Left lung (tissue), 10 donors: ENCODE data around the gene ITPK1. TPM values are rescaled to one million over a fixed set of nuclear protein-coding genes. Genes with fewer than 3 reads are reported as not detected.
A peak's percentile ranks its signal among the peaks of the same experiment; 100 is the strongest.

Experiments
- ATAC-seq: fragments of 200-7000 bp; cut with Tn5 transposase; one replicate; pipeline ENCODE4 v1.9.1; 2020; ENCODE audit warnings: moderate library complexity
- DNase-seq, 4 donors: peaks; one replicate each; pipeline ENCODE4 v3.0.0-alpha.2; 2013 to 2020
- H3K27ac ChIP-seq, 2 donors: fragments of 200-600 bp; sonication (generic) in 1 of 2; one replicate each; pipeline versions ENCODE4 v1.5.0 to v1.8.0; 2020 to 2021
- H3K27me3 ChIP-seq, 2 donors: fragments of 200-600 bp; sonication (generic) in 1 of 2; one replicate each; pipeline versions ENCODE4 v1.5.0 to v1.8.0; 2020 to 2021
- H3K36me3 ChIP-seq, 2 donors: fragments of 200-600 bp; sonication (generic) in 1 of 2; one replicate each; pipeline versions ENCODE4 v1.5.0 to v1.8.0; 2020 to 2021
- H3K4me1 ChIP-seq, 2 donors: fragments of 200-600 bp; one replicate each; pipeline ENCODE4 v1.8.0; 2021
- H3K4me3 ChIP-seq, 2 donors: fragments of 200-600 bp; sonication (generic) in 1 of 2; one replicate each; pipeline versions ENCODE4 v1.5.0 to v1.8.0; 2020 to 2021; ENCODE audit warnings: mild to moderate bottlenecking in 1 of 2
- H3K9me3 ChIP-seq, 2 donors: fragments of 200-600 bp; sonication (generic) in 1 of 2; one replicate each; pipeline versions ENCODE4 v1.5.0 to v1.8.0; 2020 to 2021
- CTCF ChIP-seq, 2 donors: fragments of 200-600 bp; sonication (generic) in 1 of 2; IDR thresholded peaks; one replicate each; pipeline versions ENCODE4 v1.5.0 to v1.8.0; 2021; ENCODE audit warnings: antibody characterized with exemption in 2 of 2
- intact Hi-C, 2 donors: fragments of 100-400 bp; cut with DNase I; formaldehyde crosslinking; loops; one replicate each; pipeline versions ENCODE4 v1.11.2 to v1.14.2; 2022
- polyA plus RNA-seq, 6 donors: library from polyadenylated mRNA; unstranded; fragments of 120-200 nt; gene quantifications; one replicate each; pipeline ENCODE4 v1.2.1, GENCODE V29; 2013; ENCODE audit not compliant: insufficient read length in 6 of 6
- total RNA-seq, 2 donors: library from RNA; stranded (reverse); fragmentation: NEBNext Ultra II Directional; extraction: Animal tissue kit (Norgen Biotek cat#: 25700); gene quantifications; one replicate each; pipeline ENCODE4 v1.2.1, GENCODE V29; 2021
- donor health status: DM: no; HTN: yes; CAD: no.
- donor health status: DM: no; HTN: no; CAD: no.

The ITPK1 gene
- total and polyA plus RNA-seq, 8 donors = 18.1 to 108 (median 20.8) TPM

- no peak overlapping the region for H3K27ac ChIP-seq
- intact Hi-C loops = no loop called here
- no peak for TF ChIP-seq CTCF (IDR thresholded peaks at IDR 0.05)
- DNase-seq (no peak), ATAC-seq (no peak)
- H3K27me3 ChIP-seq = no peaks in the 10 kb centered on the region
- H3K36me3 ChIP-seq = peaks cover 0 to 53% of the 10 kb centered on the region in 2 donors
- H3K9me3 ChIP-seq = peaks cover 0 to 36% of the 10 kb centered on the region in 2 donors
- H3K4me1 ChIP-seq = peaks cover 1 to 5% of the 10 kb centered on the region in 2 donors
- no peak overlapping the region for H3K4me3 ChIP-seq
Measured at GRCh38 chr14:92980866-92981265, 134.9 kb downstream of the ITPK1 start.

GRCh38 chr14:92978229-92979021, 137.3 kb downstream of the ITPK1 start:
- Histone ChIP-seq H3K9me3 (peaks cover 0 to 42% of the 10 kb centered on the region in 2 donors), H3K27me3 (no peaks in the 10 kb centered on the region), H3K36me3 (peaks cover 0 to 60% of the 10 kb centered on the region in 2 donors), H3K4me1 (no peaks in the 10 kb centered on the region), H3K27ac (no peak overlapping the region), H3K4me3 (no peak overlapping the region)
- no peak for TF ChIP-seq CTCF (IDR thresholded peaks at IDR 0.05)
- intact Hi-C loops = no loop called here
- ATAC-seq (no peak), DNase-seq (no peak)

- intact Hi-C loops = no loop called here
- DNase-seq (no peak), ATAC-seq (no peak)
Measured at GRCh38 chr14:92976268-92976667, 139.5 kb downstream of the ITPK1 start.

GRCh38 chr14:92974541-92975345, 141.0 kb downstream of the ITPK1 start:
- intact Hi-C loops = no loop called here

More at GRCh38 chr14:92976268-92976667, 139.5 kb downstream of the ITPK1 start:
- no peak for TF ChIP-seq CTCF (IDR thresholded peaks at IDR 0.05)
- H3K27me3 ChIP-seq = no peaks in the 10 kb centered on the region
- H3K4me3 ChIP-seq = no peak overlapping the region
- peaks cover 0 to 42% of the 10 kb centered on the region in 2 donors for H3K9me3 ChIP-seq
- H3K27ac ChIP-seq = no peak overlapping the region
- H3K36me3 ChIP-seq = peaks cover 0 to 51% of the 10 kb centered on the region in 2 donors
- peaks cover 0 to 6% of the 10 kb centered on the region in 2 donors for H3K4me1 ChIP-seq

More at GRCh38 chr14:92974541-92975345, 141.0 kb downstream of the ITPK1 start:
- H3K36me3 ChIP-seq = peaks cover 0 to 45% of the 10 kb centered on the region in 2 donors
- H3K4me1 ChIP-seq = peaks cover 0 to 6% of the 10 kb centered on the region in 2 donors
- peaks cover 0 to 37% of the 10 kb centered on the region in 2 donors for H3K9me3 ChIP-seq
- ATAC-seq = peak; percentile 7
- no peak for TF ChIP-seq CTCF (IDR thresholded peaks at IDR 0.05)
- no peak overlapping the region for H3K4me3 ChIP-seq
- no peak for DNase-seq
- H3K27me3 ChIP-seq = no peaks in the 10 kb centered on the region
- H3K27ac ChIP-seq = no peak overlapping the region
